Upper lobe of right lung (tissue), 1 donor: ENCODE measurements around the gene METTL24. TPM values are rescaled to one million over a fixed set of nuclear protein-coding genes. Genes with fewer than 3 reads are reported as not detected.
"Not testable (repeated sequence)": the region's sequence is repeated elsewhere in the genome, so short reads cannot be mapped to it uniquely, and the experiment has no call there.

Source experiments
- ATAC-seq: fragments of 200-7000 bp; cut with Tn5 transposase; one replicate; pipeline ENCODE4 v1.9.1; 2020; ENCODE audit warnings: mild to moderate bottlenecking, moderate library complexity
- DNase-seq: peaks from one replicate; pipeline ENCODE4 v3.0.0-alpha.2; 2020
- H3K27ac ChIP-seq: fragments of 200-600 bp; one replicate; pipeline ENCODE4 v1.8.0; 2022
- H3K27me3 ChIP-seq: fragments of 200-600 bp; one replicate; pipeline ENCODE4 v1.8.0; 2022; ENCODE audit warnings: mild to moderate bottlenecking
- H3K36me3 ChIP-seq: fragments of 200-600 bp; one replicate; pipeline ENCODE4 v1.8.0; 2022
- H3K4me1 ChIP-seq: fragments of 200-600 bp; one replicate; pipeline ENCODE4 v1.8.0; 2022
- H3K4me3 ChIP-seq: fragments of 200-600 bp; one replicate; pipeline ENCODE4 v1.8.0; 2022; ENCODE audit warnings: mild to moderate bottlenecking
- H3K9me3 ChIP-seq: fragments of 200-600 bp; one replicate; pipeline ENCODE4 v1.8.0; 2022
- CTCF ChIP-seq: fragments of 200-600 bp; IDR thresholded peaks from one replicate; pipeline ENCODE4 v1.8.0; 2022; ENCODE audit warnings: antibody characterized with exemption
- intact Hi-C: fragments of 100-400 bp; cut with DNase I; formaldehyde crosslinking; loops from one replicate; pipeline ENCODE4 v1.11.0; 2022
- total RNA-seq: library from RNA; stranded (reverse); fragmentation: NEBNext Ultra II Directional; extraction: Animal tissue kit (Norgen Biotek cat#: 25700); gene quantifications from one replicate; pipeline ENCODE4 v1.2.1, GENCODE V29; 2021
- donor health status: DM: no; HTN: yes; CAD: no; lungs with severe emphysema.

METTL24 gene
- total RNA-seq, 1 donor from 2014 or later, result 3.7 TPM

GRCh38 chr6:110285306-110286060, 72.7 kb downstream of the METTL24 start:
- H3K9me3 ChIP-seq, result no peaks in the 10 kb centered on the region
- H3K4me3 ChIP-seq, result no peak overlapping the region
- no peaks in the 10 kb centered on the region for H3K36me3 ChIP-seq
- no peaks in the 10 kb centered on the region for H3K27me3 ChIP-seq
- TF ChIP-seq CTCF, result no peak
- H3K4me1 ChIP-seq, result no peaks in the 10 kb centered on the region
- intact Hi-C loops, result no loop called here
- DNase-seq (no peak), ATAC-seq (no peak)
- H3K27ac ChIP-seq, result no peak overlapping the region

GRCh38 chr6:110284855-110285254, 73.3 kb downstream of the METTL24 start:
- no peaks in the 10 kb centered on the region for H3K9me3 ChIP-seq
- no peaks in the 10 kb centered on the region for H3K4me1 ChIP-seq
- H3K27ac ChIP-seq, result no peak overlapping the region
- TF ChIP-seq CTCF, result no peak
- no peak overlapping the region for H3K4me3 ChIP-seq
- DNase-seq (no peak), ATAC-seq (no peak)
- no peaks in the 10 kb centered on the region for H3K36me3 ChIP-seq
- H3K27me3 ChIP-seq, result no peaks in the 10 kb centered on the region
- intact Hi-C loops, result no loop called here

- H3K9me3 ChIP-seq, result no peaks in the 10 kb centered on the region
- intact Hi-C loops, result no loop called here
- ATAC-seq, result no peak
- no peak for DNase-seq
- no peaks in the 10 kb centered on the region for H3K4me1 ChIP-seq
- no peak for TF ChIP-seq CTCF
- H3K4me3 ChIP-seq, result no peak overlapping the region
- no peaks in the 10 kb centered on the region for H3K27me3 ChIP-seq
- H3K36me3 ChIP-seq, result no peaks in the 10 kb centered on the region
- no peak overlapping the region for H3K27ac ChIP-seq
Measured at GRCh38 chr6:110283657-110284056, 74.5 kb downstream of the METTL24 start.

- no peak for TF ChIP-seq CTCF
- ATAC-seq (no peak), DNase-seq (no peak)
- Histone ChIP-seq H3K36me3 (no peaks in the 10 kb centered on the region), H3K4me3 (no peak overlapping the region), H3K27ac (no peak overlapping the region), H3K9me3 (no peaks in the 10 kb centered on the region), H3K27me3 (no peaks in the 10 kb centered on the region), H3K4me1 (no peaks in the 10 kb centered on the region)
- intact Hi-C loops, result no loop called here
Measured at GRCh38 chr6:110282412-110282811, 75.7 kb downstream of the METTL24 start.

GRCh38 chr6:110277100-110277665, 81.0 kb downstream of the METTL24 start:
- no peaks in the 10 kb centered on the region for H3K36me3 ChIP-seq
- H3K27me3 ChIP-seq, result no peaks in the 10 kb centered on the region
- H3K9me3 ChIP-seq, result no peaks in the 10 kb centered on the region
- H3K4me3 ChIP-seq, result no peak overlapping the region
- TF ChIP-seq CTCF, result no peak
- H3K4me1 ChIP-seq, result no peaks in the 10 kb centered on the region
- intact Hi-C loops, result no loop called here
- no peak overlapping the region for H3K27ac ChIP-seq
- DNase-seq, result no peak
- no peak for ATAC-seq

- intact Hi-C loops, H3K4me3 ChIP-seq, H3K9me3 ChIP-seq, H3K27ac ChIP-seq, DNase-seq, H3K27me3 ChIP-seq, H3K36me3 ChIP-seq, ATAC-seq, H3K4me1 ChIP-seq: not testable (repeated sequence)
Measured at GRCh38 chr6:110272781-110273180, 85.4 kb downstream of the METTL24 start.
